Measurements from ENCODE around the gene ZAP70.

DNA sequence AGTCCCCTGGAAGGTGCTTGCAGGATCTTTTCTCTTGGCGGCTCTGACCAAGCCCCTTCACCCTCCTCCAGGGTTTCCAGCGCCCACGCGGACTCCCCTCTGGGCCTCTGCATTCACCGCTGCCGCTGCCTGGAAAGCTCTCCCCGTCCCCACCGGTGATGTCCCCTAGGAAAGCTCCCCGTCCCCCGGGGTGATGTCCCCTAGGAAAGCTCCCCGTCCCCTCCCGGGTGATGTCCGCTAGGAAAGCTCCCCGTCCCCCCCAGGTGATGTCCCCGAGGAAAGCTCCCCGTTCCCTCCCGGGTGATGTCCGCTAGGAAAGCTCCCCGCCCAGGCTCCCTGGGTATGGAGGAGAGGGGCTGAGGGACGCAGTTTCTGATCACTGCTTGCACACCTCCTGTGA is 27.9 kb downstream of the ZAP70 start:
- TF ChIP-seq, protein P1, sequence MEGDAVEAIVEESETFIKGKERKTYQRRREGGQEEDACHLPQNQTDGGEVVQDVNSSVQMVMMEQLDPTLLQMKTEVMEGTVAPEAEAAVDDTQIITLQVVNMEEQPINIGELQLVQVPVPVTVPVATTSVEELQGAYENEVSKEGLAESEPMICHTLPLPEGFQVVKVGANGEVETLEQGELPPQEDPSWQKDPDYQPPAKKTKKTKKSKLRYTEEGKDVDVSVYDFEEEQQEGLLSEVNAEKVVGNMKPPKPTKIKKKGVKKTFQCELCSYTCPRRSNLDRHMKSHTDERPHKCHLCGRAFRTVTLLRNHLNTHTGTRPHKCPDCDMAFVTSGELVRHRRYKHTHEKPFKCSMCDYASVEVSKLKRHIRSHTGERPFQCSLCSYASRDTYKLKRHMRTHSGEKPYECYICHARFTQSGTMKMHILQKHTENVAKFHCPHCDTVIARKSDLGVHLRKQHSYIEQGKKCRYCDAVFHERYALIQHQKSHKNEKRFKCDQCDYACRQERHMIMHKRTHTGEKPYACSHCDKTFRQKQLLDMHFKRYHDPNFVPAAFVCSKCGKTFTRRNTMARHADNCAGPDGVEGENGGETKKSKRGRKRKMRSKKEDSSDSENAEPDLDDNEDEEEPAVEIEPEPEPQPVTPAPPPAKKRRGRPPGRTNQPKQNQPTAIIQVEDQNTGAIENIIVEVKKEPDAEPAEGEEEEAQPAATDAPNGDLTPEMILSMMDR (conservative IDR thresholded peaks at IDR 0.05 in 1 of 2, IDR thresholded peaks at IDR 0.05 in 1 of 2; ENCODE audit: low read depth in 1 of 2, low read length in 2 of 2) = no peak
- no peak for TF ChIP-seq EZH2 (IDR thresholded peaks at IDR 0.05; ENCODE audit: low read length, missing control alignments)

Measured in fibroblast of lung (primary cell).